B cell (primary cell): ENCODE results near the gene NDST3. TPM values are rescaled to one million over a fixed set of nuclear protein-coding genes. Genes with fewer than 3 reads are reported as not detected.

ENCODE experiments used
- ATAC-seq: fragments of 200-7000 bp; cut with Tn5 transposase; one replicate; pipeline ENCODE4 v1.10.0; 2021; ENCODE audit warnings: low read depth, mild to moderate bottlenecking, moderate number of reproducible peaks, moderate library complexity
- CTCF ChIA-PET: fragments of 350-600 bp; sonication (Branson Sonifier 250); formaldehyde crosslinking; loops from one replicate; lab custom pipeline; 2021; ENCODE audit warnings: antibody characterized with exemption, inconsistent platforms; lab: Charles Lee
- POLR2A ChIA-PET: fragments of 350-600 bp; sonication (Branson Sonifier 250); formaldehyde crosslinking; loops from one replicate; lab custom pipeline; 2021; ENCODE audit warnings: antibody characterized with exemption; lab: Charles Lee
- DNase-seq: peaks from one replicate; pipeline ENCODE4 v3.0.0; 2013
- H2AFZ ChIP-seq: 2 replicates; pipeline ENCODE4 v1.6.1; 2012; ENCODE audit warnings: mild to moderate bottlenecking, low read depth, low read length; ENCODE audit not compliant: insufficient read depth, poor library complexity, severe bottlenecking
- H3K27ac ChIP-seq, 2 donors: 1 replicate in 1 of 2; 2 replicates in 1 of 2; pipeline ENCODE4 v1.5.1; 2012 to 2013; ENCODE audit warnings: low read length in 2 of 2, mild to moderate bottlenecking in 2 of 2, moderate library complexity in 1 of 2
- H3K27me3 ChIP-seq, 4 experiments: fragments of 200-600 bp in 1 of 4; sonication (generic) in 1 of 4; replicated peaks in 1 of 4; 1 replicate in 2 of 4; 2 replicates in 2 of 4; pipeline versions ENCODE4 v1.6.1 to v1.7.0; 2013 to 2016; ENCODE audit warnings: low read length in 3 of 4, mild to moderate bottlenecking in 2 of 4, mixed read lengths in 1 of 4, moderate library complexity in 1 of 4; ENCODE audit not compliant: insufficient read depth in 4 of 4, control insufficient read depth in 3 of 4; ENCODE audit errors: control extremely low read depth in 1 of 4
- H3K36me3 ChIP-seq, 2 experiments: replicated peaks in 1 of 2; 1 replicate in 1 of 2; 2 replicates in 1 of 2; pipeline versions ENCODE4 v1.6.1 to v1.7.1; 2013; ENCODE audit warnings: low read length in 1 of 2; ENCODE audit not compliant: insufficient read depth in 2 of 2, control insufficient read depth in 1 of 2; ENCODE audit errors: control extremely low read depth in 1 of 2, extremely low read depth in 1 of 2
- H3K4me1 ChIP-seq, 2 donors: fragments of 200-600 bp in 1 of 2; sonication (generic) in 1 of 2; 1 replicate in 1 of 2; 2 replicates in 1 of 2; pipeline versions ENCODE4 v1.5.1 to v1.6.1; 2013 to 2017; ENCODE audit warnings: low read length in 2 of 2; ENCODE audit not compliant: control insufficient read depth in 2 of 2, insufficient read depth in 2 of 2
- H3K4me2 ChIP-seq: replicated peaks from 2 replicates; pipeline ENCODE3; 2012; ENCODE audit warnings: mild to moderate bottlenecking, low read depth, low read length; ENCODE audit not compliant: poor library complexity, severe bottlenecking
- H3K4me3 ChIP-seq, 5 experiments: fragments of 200-600 bp in 1 of 5; sonication (generic) in 1 of 5; 1 replicate in 3 of 5; 2 replicates in 2 of 5; pipeline versions ENCODE4 v1.5.1 to v1.7.0; 2011 to 2016; ENCODE audit warnings: low read length in 4 of 5, mild to moderate bottlenecking in 4 of 5, low read depth in 2 of 5, control low read depth in 1 of 5, moderate library complexity in 1 of 5; ENCODE audit not compliant: insufficient read depth in 1 of 5; ENCODE audit errors: control extremely low read depth in 1 of 5, extremely low read depth in 1 of 5
- H3K79me2 ChIP-seq: fragments of 200-600 bp; sonication (generic); one replicate; pipeline ENCODE4 v1.6.0; 2016; ENCODE audit warnings: low read length; ENCODE audit not compliant: control insufficient read depth, insufficient read depth
- H3K9ac ChIP-seq: fragments of 200-600 bp; sonication (generic); 2 replicates; pipeline ENCODE4 v1.6.1; 2017; ENCODE audit warnings: mild to moderate bottlenecking, low read length, moderate library complexity
- H3K9me3 ChIP-seq, 3 donors: one replicate each; pipeline versions ENCODE4 v1.6.1 to v1.7.1; 2013; ENCODE audit warnings: low read length in 2 of 3; ENCODE audit not compliant: control insufficient read depth in 2 of 3, insufficient read depth in 1 of 3; ENCODE audit errors: control extremely low read depth in 1 of 3
- H4K20me1 ChIP-seq: 2 replicates; pipeline ENCODE4 v1.6.0; 2012; ENCODE audit warnings: mild to moderate bottlenecking, low read length; ENCODE audit not compliant: insufficient read depth, control insufficient read depth, poor library complexity, severe bottlenecking
- H3K27ac Mint-ChIP-seq: one replicate; pipeline ENCODE4 v1.8.0; 2021; ENCODE audit warnings: mixed read lengths
- H3K27me3 Mint-ChIP-seq: one replicate; pipeline ENCODE4 v1.8.0; 2021; ENCODE audit warnings: mixed read lengths
- H3K4me1 Mint-ChIP-seq: one replicate; pipeline ENCODE4 v1.8.0; 2021; ENCODE audit warnings: mixed read lengths
- H3K4me3 Mint-ChIP-seq: one replicate; pipeline ENCODE4 v1.8.0; 2021; ENCODE audit warnings: mixed read lengths
- H3K9me3 Mint-ChIP-seq: one replicate; pipeline ENCODE4 v1.8.0; 2022; ENCODE audit warnings: mixed read lengths; ENCODE audit not compliant: insufficient read depth
- CTCF ChIP-seq: fragments of 200-600 bp; IDR thresholded peaks from one replicate; pipeline ENCODE4 v1.8.0; 2022; ENCODE audit warnings: antibody characterized with exemption, mild to moderate bottlenecking
- EZH2 ChIP-seq: IDR thresholded peaks from 2 replicates; pipeline ENCODE4 v1.6.1; 2012; ENCODE audit warnings: borderline replicate concordance, low read depth, mild to moderate bottlenecking, moderate library complexity, low read length; ENCODE audit not compliant: insufficient read depth, poor library complexity, severe bottlenecking
- WGBS: methylation state at CpG from one replicate; pipeline ENCODE4 v1.1.5; 2013; ENCODE audit warnings: missing lambda C conversion rate; ENCODE audit not compliant: insufficient coverage; 5-methylcytosine and 5-hydroxymethylcytosine counted together
- intact Hi-C: fragments of 100-400 bp; cut with micrococcal nuclease; formaldehyde crosslinking; loops from one replicate; pipeline ENCODE4 v1.10.0; 2022
- polyA plus RNA-seq: library from polyadenylated mRNA; depleted of rRNA; stranded (reverse); fragments of >200 nt; gene quantifications from 2 replicates; pipeline ENCODE4 v1.2.3, GENCODE V29; 2012
- total RNA-seq, 2 donors: library from RNA; stranded (reverse); fragments of 120-200 nt in 1 of 2; gene quantifications; 1 replicate in 1 of 2; 2 replicates in 1 of 2; pipeline versions ENCODE4 v1.2.3 to v1.2.4, GENCODE V29; 2013 to 2022

The NDST3 gene
- total and polyA plus RNA-seq, 2 donors (not counting 1 experiment from before 2014, with no cell fraction given) = not detected

GRCh38 chr4:117987464-117987863 is 46.8 kb upstream of the NDST3 start:
- no peak for ATAC-seq
- no peak for DNase-seq
- Histone ChIP-seq H3K4me2 (no peak overlapping the region), H3K4me1 (no peaks in the 10 kb centered on the region), H3K27me3 (no peaks in the 10 kb centered on the region), H3K9ac (no peak overlapping the region), H3K9me3 (no peaks in the 10 kb centered on the region), H2AFZ (no peak overlapping the region), H4K20me1 (no peaks in the 10 kb centered on the region), H3K4me3 (no peak overlapping the region), H3K79me2 (no peaks in the 10 kb centered on the region), H3K27ac (no peak overlapping the region), H3K36me3 (no peaks in the 10 kb centered on the region)
- no peak overlapping the region for H3K4me3 Mint-ChIP-seq
- no peak overlapping the region for H3K27ac Mint-ChIP-seq
- CTCF ChIA-PET = no interaction called here
- H3K4me1 Mint-ChIP-seq = no peaks in the 10 kb centered on the region
- no CpG with 5 or more reads among the region's 1 CpG for WGBS
- no peak for TF ChIP-seq CTCF
- no peaks in the 10 kb centered on the region for H3K27me3 Mint-ChIP-seq
- POLR2A ChIA-PET = no interaction called here
- intact Hi-C loops = no loop called here
- H3K9me3 Mint-ChIP-seq = no peaks in the 10 kb centered on the region

GRCh38 chr4:117996891-117997290 is 37.4 kb upstream of the NDST3 start:
- Histone ChIP-seq H3K9ac (no peak overlapping the region), H3K27me3 (no peaks in the 10 kb centered on the region), H3K4me2 (no peak overlapping the region), H3K36me3 (no peaks in the 10 kb centered on the region), H3K27ac (no peak overlapping the region), H3K79me2 (no peaks in the 10 kb centered on the region), H3K4me3 (no peak overlapping the region), H3K9me3 (no peaks in the 10 kb centered on the region), H2AFZ (no peak overlapping the region), H4K20me1 (no peaks in the 10 kb centered on the region), H3K4me1 (no peaks in the 10 kb centered on the region)
- no peak for DNase-seq
- ChIA-PET POLR2A (no interaction called here), CTCF (no interaction called here)
- no peak overlapping the region for H3K27ac Mint-ChIP-seq
- no peak overlapping the region for H3K4me3 Mint-ChIP-seq
- no peak for ATAC-seq
- H3K27me3 Mint-ChIP-seq = no peaks in the 10 kb centered on the region
- WGBS = no CpG with 5 or more reads among the region's 2 CpGs
- intact Hi-C loops = no loop called here
- H3K4me1 Mint-ChIP-seq = no peaks in the 10 kb centered on the region
- H3K9me3 Mint-ChIP-seq = no peaks in the 10 kb centered on the region
- no peak for TF ChIP-seq EZH2
- TF ChIP-seq CTCF = no peak
